Measurements from ENCODE around the gene EFCAB6. TPM values are rescaled to one million over a fixed set of nuclear protein-coding genes. Genes with fewer than 3 reads are reported as not detected.

EFCAB6 gene
- total RNA-seq, 1 donor = 0.86 TPM

DNA sequence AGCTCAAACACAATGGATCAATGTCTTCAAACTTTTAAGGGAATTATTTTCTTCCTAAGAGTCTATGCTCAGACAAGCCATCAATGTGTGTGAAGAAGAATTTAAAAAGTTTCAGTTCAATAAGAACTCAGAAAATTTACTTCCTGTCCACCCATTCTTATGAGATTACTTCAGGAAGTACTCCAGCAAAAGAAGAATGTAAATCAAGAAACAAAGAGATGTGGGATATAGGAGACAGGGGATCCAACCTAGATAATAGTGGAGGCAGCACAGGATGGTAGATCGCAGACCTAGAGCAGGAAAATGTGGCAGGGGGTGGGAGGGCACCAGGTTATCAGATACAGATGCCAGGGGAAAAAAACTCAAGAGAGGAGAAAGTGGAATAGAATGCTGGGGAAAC lies 229.7 kb downstream of the EFCAB6 start:
- TF ChIP-seq, protein P1, sequence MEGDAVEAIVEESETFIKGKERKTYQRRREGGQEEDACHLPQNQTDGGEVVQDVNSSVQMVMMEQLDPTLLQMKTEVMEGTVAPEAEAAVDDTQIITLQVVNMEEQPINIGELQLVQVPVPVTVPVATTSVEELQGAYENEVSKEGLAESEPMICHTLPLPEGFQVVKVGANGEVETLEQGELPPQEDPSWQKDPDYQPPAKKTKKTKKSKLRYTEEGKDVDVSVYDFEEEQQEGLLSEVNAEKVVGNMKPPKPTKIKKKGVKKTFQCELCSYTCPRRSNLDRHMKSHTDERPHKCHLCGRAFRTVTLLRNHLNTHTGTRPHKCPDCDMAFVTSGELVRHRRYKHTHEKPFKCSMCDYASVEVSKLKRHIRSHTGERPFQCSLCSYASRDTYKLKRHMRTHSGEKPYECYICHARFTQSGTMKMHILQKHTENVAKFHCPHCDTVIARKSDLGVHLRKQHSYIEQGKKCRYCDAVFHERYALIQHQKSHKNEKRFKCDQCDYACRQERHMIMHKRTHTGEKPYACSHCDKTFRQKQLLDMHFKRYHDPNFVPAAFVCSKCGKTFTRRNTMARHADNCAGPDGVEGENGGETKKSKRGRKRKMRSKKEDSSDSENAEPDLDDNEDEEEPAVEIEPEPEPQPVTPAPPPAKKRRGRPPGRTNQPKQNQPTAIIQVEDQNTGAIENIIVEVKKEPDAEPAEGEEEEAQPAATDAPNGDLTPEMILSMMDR (IDR thresholded peaks at IDR 0.05; ENCODE audit: insufficient read depth, low read depth, low read length) = no peak
- no peak for DNase-seq (ENCODE audit: low read depth)
- H3K4me3 ChIP-seq (ENCODE audit: low read depth, low read length) = no peak overlapping the region

DNA sequence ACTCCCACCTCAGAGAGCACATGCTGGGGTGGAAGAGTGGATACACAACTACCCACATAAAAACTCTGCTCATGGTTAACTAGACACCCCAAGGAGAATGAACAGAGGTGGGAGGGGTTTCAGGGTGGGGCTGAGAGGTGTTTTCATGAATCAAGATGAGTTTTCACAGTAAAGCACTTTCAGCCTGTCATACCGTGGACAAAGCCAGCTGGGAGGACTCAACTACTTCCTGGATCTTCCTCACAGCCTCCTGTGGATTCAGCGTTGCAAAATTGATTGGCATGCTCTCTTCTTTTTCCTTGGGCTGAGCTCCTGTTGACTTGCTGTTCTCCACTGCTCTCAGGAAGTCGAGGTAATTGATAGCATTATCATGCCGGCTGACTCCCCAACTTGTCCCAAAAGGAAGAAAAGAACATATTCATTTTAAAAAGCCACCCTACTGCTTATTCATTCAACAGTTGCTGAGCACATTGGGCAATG lies 231.8 kb downstream of the EFCAB6 start:
- TF ChIP-seq, protein P1 (IDR thresholded peaks at IDR 0.05; ENCODE audit: insufficient read depth, low read depth, low read length) = no peak
- no peak for DNase-seq (ENCODE audit: low read depth)
- H3K4me3 ChIP-seq (ENCODE audit: low read depth, low read length) = no peak overlapping the region

DNA sequence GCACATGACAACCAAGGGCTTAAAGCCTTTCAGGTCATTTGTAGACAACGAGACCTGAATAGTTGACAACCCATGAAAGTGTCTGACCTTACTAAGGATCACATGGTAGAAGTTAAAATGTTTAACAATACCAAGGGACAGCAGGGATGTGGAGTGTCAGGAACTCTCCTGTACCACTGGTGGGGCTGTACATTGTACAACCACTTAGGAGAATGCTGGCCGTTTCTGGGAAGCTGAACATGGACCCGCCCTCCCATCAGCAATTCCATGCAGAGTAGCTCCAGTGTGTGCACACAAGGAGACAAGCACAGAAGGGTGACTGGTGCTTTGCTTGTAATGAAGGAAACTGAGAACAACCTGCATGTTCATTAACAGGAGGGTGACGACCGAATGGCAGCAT lies 237.4 kb downstream of the EFCAB6 start:
- no peak for DNase-seq (ENCODE audit: low read depth)
- H3K4me3 ChIP-seq (ENCODE audit: low read depth, low read length) = no peak overlapping the region
- TF ChIP-seq, protein P1 (IDR thresholded peaks at IDR 0.05; ENCODE audit: insufficient read depth, low read depth, low read length) = no peak

DNA sequence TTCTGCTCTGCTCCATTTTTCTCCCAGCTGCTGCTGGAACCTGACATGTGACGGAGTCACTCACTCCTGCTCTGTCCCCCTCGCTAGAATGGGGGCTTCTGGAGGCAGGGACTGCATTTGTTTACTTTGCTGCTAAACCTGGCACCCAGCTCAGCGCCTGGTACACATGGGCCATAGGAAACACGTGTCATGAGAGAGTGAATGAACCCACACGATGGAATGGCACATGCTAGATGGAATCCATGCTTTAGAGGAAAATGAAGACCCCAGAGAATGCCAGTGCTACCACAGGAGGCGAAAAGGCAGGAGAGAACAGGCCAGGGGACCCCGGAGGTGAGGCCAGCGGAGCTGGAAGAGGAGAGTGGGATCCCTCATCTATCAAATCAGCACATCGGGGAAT lies 239.4 kb downstream of the EFCAB6 start:
- H3K4me3 ChIP-seq (ENCODE audit: low read depth, low read length) = no peak overlapping the region
- TF ChIP-seq, protein P1 (IDR thresholded peaks at IDR 0.05; ENCODE audit: insufficient read depth, low read depth, low read length) = no peak
- DNase-seq (ENCODE audit: low read depth) = no peak

DNA sequence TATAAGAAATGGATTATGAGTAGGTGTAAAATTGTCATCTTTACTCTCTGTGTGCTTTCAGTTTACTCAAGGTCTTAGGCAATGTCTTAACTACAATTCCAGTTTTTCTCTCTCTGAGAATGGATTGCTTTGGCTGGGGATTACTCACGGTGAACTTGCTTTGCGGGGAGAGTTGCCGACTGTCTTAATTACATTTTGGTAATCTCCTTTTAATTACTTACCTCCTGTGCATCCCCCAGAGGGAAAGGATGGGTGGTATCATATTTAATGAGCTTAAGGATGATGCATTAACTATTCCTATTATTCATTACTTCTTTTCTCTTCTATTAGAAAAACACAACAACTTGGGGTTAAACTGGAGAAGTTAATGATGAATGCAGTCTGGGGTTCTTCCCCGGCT lies 240.9 kb downstream of the EFCAB6 start:
- TF ChIP-seq, protein P1 (IDR thresholded peaks at IDR 0.05; ENCODE audit: insufficient read depth, low read depth, low read length) = no peak

DNA sequence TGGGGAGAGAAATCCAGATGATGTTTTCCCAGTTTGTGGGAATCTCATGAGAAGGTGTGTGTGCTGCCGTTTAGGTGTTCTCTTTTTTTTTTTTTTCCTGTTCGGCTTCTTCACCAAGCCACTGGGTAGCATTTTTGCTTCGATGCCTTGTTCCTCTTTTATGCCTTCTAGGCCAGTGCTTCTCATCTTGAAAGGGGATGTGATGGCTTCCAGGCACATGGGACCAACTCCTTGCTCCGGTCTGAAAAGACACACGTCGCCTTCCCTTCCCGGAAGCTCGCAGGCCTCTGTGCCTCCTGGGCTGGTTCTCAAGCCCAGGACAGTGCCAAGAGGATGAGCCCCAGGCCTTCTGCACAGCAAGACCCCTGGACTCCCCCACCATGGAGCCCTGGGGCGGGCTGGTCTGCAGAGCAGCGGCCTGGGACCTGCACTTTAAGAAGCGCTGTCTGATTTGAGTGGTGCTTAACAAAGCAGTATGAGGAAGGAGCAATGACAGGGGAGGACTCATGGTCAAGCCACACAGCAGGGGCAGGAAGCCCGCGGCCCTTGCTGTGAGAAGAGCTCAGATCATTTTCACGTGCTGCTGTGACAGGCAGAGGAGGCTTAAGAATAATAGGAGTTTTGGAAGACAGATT lies 241.5 kb downstream of the EFCAB6 start:
- TF ChIP-seq, protein P1 (IDR thresholded peaks at IDR 0.05; ENCODE audit: insufficient read depth, low read depth, low read length) = no peak
- DNase-seq (ENCODE audit: low read depth) = no peak

More for the DNA sequence above, 240.9 kb downstream of the EFCAB6 start:
- no peak for DNase-seq (ENCODE audit: low read depth)
- H3K4me3 ChIP-seq (ENCODE audit: low read depth, low read length) = no peak overlapping the region

DNA sequence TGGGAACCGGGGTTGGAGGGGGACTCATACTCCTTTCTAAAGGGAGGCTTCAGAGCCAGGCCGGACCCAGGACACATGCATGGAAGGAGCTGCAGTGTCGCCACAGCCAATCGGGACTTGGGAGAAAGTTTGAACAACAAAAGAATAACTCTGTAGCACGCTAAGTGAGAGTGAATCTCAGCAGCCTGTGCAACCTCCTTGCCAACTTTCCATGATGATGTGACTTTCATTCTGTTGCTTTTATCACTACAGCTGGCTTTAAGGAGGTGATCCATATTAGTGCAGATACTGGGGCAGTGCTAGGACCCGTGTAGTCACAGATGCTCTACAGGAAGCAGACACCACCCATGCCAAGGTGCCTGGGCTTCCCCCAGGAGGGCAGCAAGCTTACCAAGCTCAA lies 243.0 kb downstream of the EFCAB6 start:
- DNase-seq (ENCODE audit: low read depth) = no peak
- TF ChIP-seq, protein P1 (IDR thresholded peaks at IDR 0.05; ENCODE audit: insufficient read depth, low read depth, low read length) = no peak
- H3K4me3 ChIP-seq (ENCODE audit: low read depth, low read length) = no peak overlapping the region

More for the DNA sequence above, 241.5 kb downstream of the EFCAB6 start:
- no peak overlapping the region for H3K4me3 ChIP-seq (ENCODE audit: low read depth, low read length)

Data from fibroblast of villous mesenchyme (primary cell).